ENCODE measurements around the gene PRDM5. TPM values are rescaled to one million over a fixed set of nuclear protein-coding genes. Genes with fewer than 3 reads are reported as not detected.

The PRDM5 gene
- total RNA-seq, 4 donors from 2014 or later = 37.6 to 96.6 (median 52.6) TPM

DNA sequence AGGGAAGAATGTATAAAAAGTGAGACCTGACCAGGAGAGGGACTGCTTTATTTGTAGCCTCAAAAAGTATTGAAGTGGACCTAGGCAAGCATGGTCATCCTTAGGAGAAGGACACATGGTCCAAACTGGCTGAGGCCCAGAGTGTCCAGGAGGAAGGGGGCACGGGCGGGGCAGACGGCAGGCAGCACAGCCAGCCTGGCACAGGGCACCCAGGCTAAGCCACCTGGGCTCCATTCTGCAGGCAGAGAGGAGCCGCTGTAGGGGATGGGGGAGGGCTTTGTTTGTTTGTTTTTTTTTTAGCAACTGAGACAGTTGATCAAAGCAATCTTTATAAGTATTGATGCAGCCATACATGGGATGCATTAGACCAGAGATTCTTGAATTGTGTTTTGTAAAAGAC is 188.6 kb downstream of the PRDM5 start:
- no peaks in the 10 kb centered on the region for H3K27me3 ChIP-seq
- H3K4me1 ChIP-seq = no peaks in the 10 kb centered on the region
- H3K9me3 ChIP-seq = no peaks in the 10 kb centered on the region
- DNase-seq = no peak
- intact Hi-C loops (cut with DNase I; ENCODE audit: low total_unique reads) = no loop called here
- TF ChIP-seq, protein P1, sequence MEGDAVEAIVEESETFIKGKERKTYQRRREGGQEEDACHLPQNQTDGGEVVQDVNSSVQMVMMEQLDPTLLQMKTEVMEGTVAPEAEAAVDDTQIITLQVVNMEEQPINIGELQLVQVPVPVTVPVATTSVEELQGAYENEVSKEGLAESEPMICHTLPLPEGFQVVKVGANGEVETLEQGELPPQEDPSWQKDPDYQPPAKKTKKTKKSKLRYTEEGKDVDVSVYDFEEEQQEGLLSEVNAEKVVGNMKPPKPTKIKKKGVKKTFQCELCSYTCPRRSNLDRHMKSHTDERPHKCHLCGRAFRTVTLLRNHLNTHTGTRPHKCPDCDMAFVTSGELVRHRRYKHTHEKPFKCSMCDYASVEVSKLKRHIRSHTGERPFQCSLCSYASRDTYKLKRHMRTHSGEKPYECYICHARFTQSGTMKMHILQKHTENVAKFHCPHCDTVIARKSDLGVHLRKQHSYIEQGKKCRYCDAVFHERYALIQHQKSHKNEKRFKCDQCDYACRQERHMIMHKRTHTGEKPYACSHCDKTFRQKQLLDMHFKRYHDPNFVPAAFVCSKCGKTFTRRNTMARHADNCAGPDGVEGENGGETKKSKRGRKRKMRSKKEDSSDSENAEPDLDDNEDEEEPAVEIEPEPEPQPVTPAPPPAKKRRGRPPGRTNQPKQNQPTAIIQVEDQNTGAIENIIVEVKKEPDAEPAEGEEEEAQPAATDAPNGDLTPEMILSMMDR (IDR thresholded peaks at IDR 0.05) = no peak
- TF ChIP-seq POLR2A (IDR thresholded peaks at IDR 0.05) = no peak
- H3K36me3 ChIP-seq = no peaks in the 10 kb centered on the region
- no peak overlapping the region for H3K27ac ChIP-seq
- no peak overlapping the region for H3K4me3 ChIP-seq

GRCh38 chr4:120733054-120733453 is 189.5 kb downstream of the PRDM5 start:
- no peak for DNase-seq
- H3K4me1 ChIP-seq = no peaks in the 10 kb centered on the region
- H3K27me3 ChIP-seq = no peaks in the 10 kb centered on the region
- no peak for TF ChIP-seq POLR2A (IDR thresholded peaks at IDR 0.05)
- TF ChIP-seq, protein P1 (IDR thresholded peaks at IDR 0.05) = no peak
- no peak overlapping the region for H3K27ac ChIP-seq
- no peaks in the 10 kb centered on the region for H3K36me3 ChIP-seq
- H3K4me3 ChIP-seq = no peak overlapping the region
- H3K9me3 ChIP-seq = no peaks in the 10 kb centered on the region
- intact Hi-C loops (cut with DNase I; ENCODE audit: low total_unique reads) = no loop called here

DNA sequence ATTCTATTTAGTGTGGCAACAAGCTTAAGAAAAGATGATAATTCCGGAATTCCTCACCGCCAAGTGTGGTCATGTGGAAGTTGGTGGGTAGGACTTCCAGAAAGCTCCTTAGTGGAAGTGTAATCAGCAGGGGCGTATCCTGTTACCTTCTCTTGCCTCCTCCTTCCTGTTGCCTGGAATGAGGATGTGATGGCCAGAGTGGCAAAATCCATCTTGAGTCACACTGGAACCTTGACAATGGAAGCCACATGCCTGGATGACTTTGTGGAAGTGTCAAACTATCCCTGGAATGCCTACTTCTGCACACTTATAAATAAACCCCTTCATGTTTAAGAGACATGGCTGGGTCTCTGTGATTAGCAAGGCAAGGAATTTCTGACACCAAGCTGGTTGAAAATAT is 191.0 kb downstream of the PRDM5 start:
- Histone ChIP-seq H3K9me3 (no peaks in the 10 kb centered on the region), H3K4me3 (no peak overlapping the region), H3K27ac (no peak overlapping the region), H3K4me1 (no peaks in the 10 kb centered on the region), H3K36me3 (no peaks in the 10 kb centered on the region), H3K27me3 (no peaks in the 10 kb centered on the region)
- TF ChIP-seq, protein P1 (IDR thresholded peaks at IDR 0.05) = no peak
- TF ChIP-seq POLR2A (IDR thresholded peaks at IDR 0.05) = no peak
- DNase-seq = no peak
- intact Hi-C loops (cut with DNase I; ENCODE audit: low total_unique reads) = no loop called here

- H3K27ac ChIP-seq = no peak overlapping the region
- intact Hi-C loops (cut with DNase I; ENCODE audit: low total_unique reads) = no loop called here
Measured at GRCh38 chr4:120730777-120731320, 191.7 kb downstream of the PRDM5 start.

GRCh38 chr4:120728892-120729675 is 193.4 kb downstream of the PRDM5 start:
- no peak for DNase-seq
- H3K4me3 ChIP-seq = no peak overlapping the region
- H3K4me1 ChIP-seq = no peaks in the 10 kb centered on the region
- intact Hi-C loops (cut with DNase I; ENCODE audit: low total_unique reads) = no loop called here
- no peaks in the 10 kb centered on the region for H3K36me3 ChIP-seq
- no peak overlapping the region for H3K27ac ChIP-seq
- no peaks in the 10 kb centered on the region for H3K9me3 ChIP-seq
- no peaks in the 10 kb centered on the region for H3K27me3 ChIP-seq
- no peak for TF ChIP-seq POLR2A (IDR thresholded peaks at IDR 0.05)
- TF ChIP-seq, protein P1 (IDR thresholded peaks at IDR 0.05) = no peak

More at GRCh38 chr4:120730777-120731320, 191.7 kb downstream of the PRDM5 start:
- Histone ChIP-seq H3K4me3 (no peak overlapping the region), H3K36me3 (no peaks in the 10 kb centered on the region), H3K4me1 (no peaks in the 10 kb centered on the region), H3K9me3 (no peaks in the 10 kb centered on the region), H3K27me3 (no peaks in the 10 kb centered on the region)
- TF ChIP-seq POLR2A (IDR thresholded peaks at IDR 0.05) = no peak
- TF ChIP-seq, protein P1 (IDR thresholded peaks at IDR 0.05) = no peak
- DNase-seq = no peak
